GM12878 (cell line): ENCODE results near the gene GAS2L1. TPM values are rescaled to one million over a fixed set of nuclear protein-coding genes. Genes with fewer than 3 reads are reported as not detected.

ENCODE experiments used
- ATAC-seq: fragments of 200-7000 bp; cut with Tn5 transposase; 3 replicates; pipeline ENCODE4 v1.9.1; 2020; ENCODE audit warnings: mild to moderate bottlenecking, moderate library complexity
- BruUV-seq: library from RNA; stranded (reverse); fragments of 400-500 nt; replicated peaks from 2 replicates; lab custom pipeline; 2021; lab: Mats Ljungman, UMichigan
- CTCF ChIA-PET: fragments of 300-600 bp; sonication (Branson Sonifier 250); formaldehyde crosslinking; extraction: SDS; loops from one replicate; lab custom pipeline; 2021; ENCODE audit warnings: inconsistent platforms; lab: Yijun Ruan, JAX
- POLR2A ChIA-PET: fragments of 350-600 bp; formaldehyde crosslinking; extraction: SDS; loops from one replicate; lab custom pipeline; 2021; ENCODE audit warnings: inconsistent platforms; lab: Charles Lee
- RAD21 ChIA-PET: fragments of 300-600 bp; sonication (Branson Sonifier 250); formaldehyde crosslinking; loops from one replicate; lab custom pipeline; 2023; ENCODE audit warnings: antibody characterized with exemption; ENCODE audit not compliant: unreplicated experiment; lab: Charles Lee
- SMC1A ChIA-PET: fragments of 300-600 bp; sonication (Branson Sonifier 250); formaldehyde crosslinking; loops from one replicate; lab custom pipeline; 2023; ENCODE audit not compliant: unreplicated experiment, uncharacterized antibody; lab: Charles Lee
- DNase-seq: peaks from one replicate; pipeline ENCODE4 v3.0.0-alpha.2; 2011; ENCODE audit warnings: low read depth, low spot score
- FAIRE-seq: peaks from 3 replicates; lab custom pipeline; 2011; peaks lifted over from hg19 to GRCh38; lab: Jason Lieb, UNC
- H2AFZ ChIP-seq: 2 replicates; pipeline ENCODE4 v1.6.0; 2011; ENCODE audit warnings: low read depth, low read length, control low read depth; ENCODE audit not compliant: control insufficient read depth
- H3K27ac ChIP-seq: 2 replicates; pipeline ENCODE4 v1.5.1; 2011; ENCODE audit warnings: control low read depth; ENCODE audit not compliant: control insufficient read depth, insufficient read depth
- H3K27me3 ChIP-seq, 2 experiments: replicated peaks in 1 of 2; 2 replicates each; pipeline versions ENCODE4 v1.6.0 to v1.6.1; 2011; ENCODE audit warnings: low read length in 1 of 2; ENCODE audit not compliant: control insufficient read depth in 2 of 2, insufficient read depth in 2 of 2
- H3K36me3 ChIP-seq, 2 experiments: 2 replicates each; pipeline ENCODE4 v1.5.1; 2011; ENCODE audit warnings: low read length in 1 of 2; ENCODE audit not compliant: control insufficient read depth in 2 of 2, insufficient read depth in 2 of 2
- H3K4me1 ChIP-seq: 2 replicates; pipeline ENCODE4 v1.6.1; 2011; ENCODE audit warnings: mild to moderate bottlenecking, low read length, moderate library complexity, mixed read lengths; ENCODE audit not compliant: control insufficient read depth, insufficient read depth
- H3K4me2 ChIP-seq: 2 replicates; pipeline ENCODE4 v1.6.0; 2011; ENCODE audit warnings: control low read depth; ENCODE audit not compliant: control insufficient read depth, insufficient read depth
- H3K4me3 ChIP-seq: fragments of 200-600 bp; sonication (generic); 2 replicates; pipeline ENCODE4 v1.5.1; 2016
- H3K79me2 ChIP-seq: 2 replicates; pipeline ENCODE4 v1.6.0; 2011; ENCODE audit warnings: low read length; ENCODE audit not compliant: control insufficient read depth, insufficient read depth
- H3K9ac ChIP-seq: 2 replicates; pipeline ENCODE4 v1.8.0; 2011; ENCODE audit warnings: low read length, control low read depth, mixed read lengths; ENCODE audit not compliant: control insufficient read depth, insufficient read depth
- H3K9me3 ChIP-seq: replicated peaks from 3 replicates; pipeline ENCODE4 v1.5.1; 2011; ENCODE audit warnings: mild to moderate bottlenecking, low read length; ENCODE audit not compliant: control insufficient read depth, insufficient read depth
- H4K20me1 ChIP-seq: 2 replicates; pipeline ENCODE4 v1.6.0; 2011; ENCODE audit not compliant: control insufficient read depth, insufficient read depth
- CREM ChIP-seq: IDR thresholded peaks from 2 replicates; pipeline ENCODE4 v1.6.1; 2014; ENCODE audit warnings: antibody characterized with exemption, low read depth
- EGR1 ChIP-seq, 2 experiments: IDR thresholded peaks; 1 replicate in 1 of 2; 2 replicates in 1 of 2; pipeline ENCODE4 v1.6.1; 2011 to 2012; ENCODE audit warnings: low read depth in 2 of 2, low read length in 2 of 2, borderline replicate concordance in 1 of 2, mild to moderate bottlenecking in 1 of 2, moderate library complexity in 1 of 2
- NFXL1 ChIP-seq: fragments of 450-650 bp; IDR thresholded peaks from 2 replicates; pipeline ENCODE4 v1.6.1; 2017; ENCODE audit warnings: antibody characterized with exemption, mild to moderate bottlenecking, borderline replicate concordance
- POU2F2 ChIP-seq: IDR thresholded peaks from 3 replicates; pipeline ENCODE4 v1.6.1; 2011; ENCODE audit warnings: low read depth, mild to moderate bottlenecking, low read length, borderline replicate concordance
- RAD21 ChIP-seq: IDR thresholded peaks from 2 replicates; pipeline ENCODE4 v1.6.1; 2011; ENCODE audit warnings: mild to moderate bottlenecking, low read depth, low read length, moderate library complexity; ENCODE audit not compliant: insufficient read depth
- SIX5 ChIP-seq: IDR thresholded peaks from 2 replicates; pipeline ENCODE4 v1.6.1; 2011; ENCODE audit warnings: mild to moderate bottlenecking, low read depth, low read length, moderate library complexity; ENCODE audit not compliant: severe bottlenecking
- SUZ12 ChIP-seq: fragments of 200-600 bp; sonication (generic); IDR thresholded peaks from one replicate; pipeline ENCODE4 v1.6.1; 2018; ENCODE audit warnings: antibody characterized with exemption, mild to moderate bottlenecking; ENCODE audit not compliant: unreplicated experiment
- ZNF687 ChIP-seq: fragments of 450-650 bp; IDR thresholded peaks from 2 replicates; pipeline ENCODE4 v1.6.1; 2017; ENCODE audit warnings: mild to moderate bottlenecking, moderate library complexity
- ZZZ3 ChIP-seq: IDR thresholded peaks from 2 replicates; pipeline ENCODE4 v1.6.1; 2011; ENCODE audit warnings: low read depth; ENCODE audit not compliant: control insufficient read depth, insufficient read length
- WGBS: methylation state at CpG from one replicate; pipeline ENCODE4 v1.1.6; 2016; ENCODE audit warnings: low lambda C conversion rate; ENCODE audit not compliant: insufficient replicate concordance, insufficient coverage; ENCODE audit errors: missing lambda C conversion rate; 5-methylcytosine and 5-hydroxymethylcytosine counted together
- in situ Hi-C: fragments of 300-500 bp; cut with MboI; formaldehyde crosslinking; loops from 9 replicates; pipeline ENCODE4 v1.14.3; 2018; ENCODE audit warnings: mixed read lengths
- intact Hi-C: fragments of 100-400 bp; cut with micrococcal nuclease; formaldehyde crosslinking; loops from one replicate; pipeline ENCODE4 v1.14.2; 2022; ENCODE audit not compliant: unreplicated experiment
- polyA plus RNA-seq, 11 experiments: library from polyadenylated mRNA; depleted of rRNA in 4 of 11; unstranded in 6 of 11; stranded (reverse) in 5 of 11; fragments of >200 nt; fragmentation: Nextera tagmentation in 4 of 11; fragmentation: Illumina TruSeq in 1 of 11; extraction: Ambion mirVana in 4 of 11; extraction: Trizol in 1 of 11; gene quantifications; 1 replicate in 1 of 11; 2 replicates in 10 of 11; pipeline versions ENCODE4 v1.2.1 to v1.2.3, GENCODE V29; 2011 to 2016; ENCODE audit warnings: inconsistent platforms in 2 of 11, missing spikeins in 2 of 11, low read depth in 1 of 11
- total RNA-seq, 4 experiments: library from RNA; depleted of rRNA in 3 of 4; stranded (reverse); fragments of >200 nt in 3 of 4; fragmentation: Illumina TruSeq in 1 of 4; extraction: Trizol in 1 of 4; gene quantifications; 2 replicates each; pipeline versions ENCODE4 v1.2.1 to v1.2.3, GENCODE V29; 2013 to 2021

Gene GAS2L1
- total and polyA plus RNA-seq, 10 of the 15 experiments (the other 5 are each of a cell fraction or from before 2014, with no cell fraction given): 0.03 to 0.13 TPM; not detected in 8

- FAIRE-seq: no peak
Observed at GRCh38 chr22:29313576-29314466, 7.4 kb downstream of the GAS2L1 start.

More at GRCh38 chr22:29313576-29314466, 7.4 kb downstream of the GAS2L1 start:
- 51% methylated on average over 46 of the region's 51 CpGs for WGBS
- no peak overlapping the region for H3K9ac ChIP-seq
- no TSS peak for BruUV-seq
- DNase-seq: no peak
- H3K9me3 ChIP-seq: no peaks in the 10 kb centered on the region
- H3K36me3 ChIP-seq: no peaks in the 10 kb centered on the region
- in situ Hi-C loops: no loop called here
- peaks cover 7 to 9% of the 10 kb centered on the region in 2 experiments; a peak in 3 of 4 replicates for H3K27me3 ChIP-seq
- POLR2A ChIA-PET: interaction anchor here (0.6 kb wide), 1 partner anchor 134 kb away, joined by 3 read pairs; no protein-coding TSS in a partner anchor
- no peak overlapping the region for H3K27ac ChIP-seq
- H3K4me3 ChIP-seq: no peak overlapping the region
- no peaks in the 10 kb centered on the region for H4K20me1 ChIP-seq
- SMC1A ChIA-PET: no interaction called here
- H3K4me1 ChIP-seq: no peaks in the 10 kb centered on the region
- TF ChIP-seq SIX5 (no peak), CREM (no peak), NFXL1 (no peak), POU2F2 (no peak), EGR1 (IDR thresholded peaks at IDR 0.05; ENCODE audit: borderline replicate concordance in 1 of 2, low read depth in 2 of 2, low read length in 2 of 2) (no peak), ZZZ3 (no peak), ZNF687 (no peak), SUZ12 (no peak), RAD21 (no peak)
- TF ChIP-seq, all 136 proteins: peak for 0
- Histone ChIP-seq H3K79me2 (no peaks in the 10 kb centered on the region), H2AFZ (no peak overlapping the region), H3K4me2 (no peak overlapping the region)
- no peak for ATAC-seq
- intact Hi-C loops: no loop called here
- ChIA-PET CTCF (no interaction called here), RAD21 (interaction anchor here (1.0 kb wide), 1 partner anchor 241 kb away, joined by 4 read pairs; the partner anchor contains the start of gene KREMEN1)
